Coronary artery (tissue), 2 donors: Measurements from ENCODE around the gene ACACA.

Source experiments
- DNase-seq: peaks from one replicate; pipeline ENCODE4 v3.0.0-alpha.2; 2017; ENCODE audit warnings: low spot score
- H3K27ac ChIP-seq, 2 donors: fragments of 200-600 bp; sonication (generic); one replicate each; pipeline ENCODE4 v1.5.1; 2016 to 2019
- H3K4me3 ChIP-seq: fragments of 200-600 bp; sonication (generic); 2 replicates; pipeline ENCODE4 v1.5.1; 2016; ENCODE audit warnings: mild to moderate bottlenecking, moderate library complexity
- CTCF ChIP-seq: fragments of 200-600 bp; sonication (generic); IDR thresholded peaks from one replicate; pipeline ENCODE4 v1.5.1; 2019; ENCODE audit warnings: antibody characterized with exemption

ACACA gene

GRCh38 chr17:37066322-37067255 lies 340.0 kb downstream of the ACACA start:
- Histone ChIP-seq H3K27ac (no peak overlapping the region), H3K4me3 (no peak overlapping the region)
- DNase-seq = no peak
- TF ChIP-seq CTCF = no peak

GRCh38 chr17:37065486-37066321 lies 340.9 kb downstream of the ACACA start:
- DNase-seq = no peak
- TF ChIP-seq CTCF = no peak
- Histone ChIP-seq H3K27ac (no peak overlapping the region), H3K4me3 (no peak overlapping the region)

DNA sequence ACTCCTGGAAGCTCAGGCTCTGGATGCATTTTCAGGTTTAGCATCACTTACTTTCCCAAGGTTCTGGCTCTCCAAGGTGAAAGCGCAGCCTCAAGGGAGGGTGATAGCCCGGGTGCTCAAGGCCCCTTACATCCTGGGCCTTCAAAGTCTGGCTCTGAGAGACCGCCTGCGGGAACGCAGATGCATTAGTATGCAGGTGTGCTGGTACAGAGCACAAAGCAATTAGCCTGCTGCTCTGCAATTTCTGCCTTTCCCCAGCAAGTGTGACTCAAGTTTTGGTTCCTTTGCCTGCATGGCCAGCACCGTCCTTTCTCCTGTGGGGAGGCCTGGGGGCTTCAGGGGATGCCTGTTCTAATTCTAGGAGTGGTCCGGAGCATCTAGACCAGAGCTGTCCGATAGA lies 341.7 kb downstream of the ACACA start:
- no peak overlapping the region for H3K27ac ChIP-seq
- no peak for DNase-seq
- TF ChIP-seq CTCF = no peak
- no peak overlapping the region for H3K4me3 ChIP-seq

GRCh38 chr17:37064206-37064605 lies 342.4 kb downstream of the ACACA start:
- TF ChIP-seq CTCF = no peak
- Histone ChIP-seq H3K27ac (no peak overlapping the region), H3K4me3 (no peak overlapping the region)
- DNase-seq = no peak

- Histone ChIP-seq H3K4me3 (no peak overlapping the region), H3K27ac (no peak overlapping the region)
- DNase-seq = no peak
- TF ChIP-seq CTCF = no peak
These were observed 344.6 kb downstream of the ACACA start for GRCh38 chr17:37062021-37062420.

DNA sequence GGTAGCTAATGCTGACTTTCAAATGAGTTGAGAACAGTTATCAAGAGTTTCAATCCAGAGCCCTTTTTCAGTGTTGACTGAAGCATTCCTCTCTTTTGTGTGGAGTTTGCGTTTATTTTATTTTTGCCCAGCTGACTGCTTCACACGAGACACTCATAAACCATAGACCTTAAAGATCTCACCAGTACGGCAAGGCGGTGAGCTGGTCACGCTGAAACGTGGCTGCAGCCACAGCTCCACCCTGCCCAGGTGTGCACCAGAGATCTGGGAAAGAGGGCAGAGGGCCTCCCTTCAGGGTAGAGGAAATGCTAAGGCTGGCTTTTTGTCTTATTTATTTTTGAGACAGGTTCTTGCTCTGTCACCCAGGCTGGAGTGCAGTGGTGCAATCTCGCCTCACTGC lies 345.7 kb downstream of the ACACA start:
- H3K4me3 ChIP-seq = no peak overlapping the region
- no peak for DNase-seq
- TF ChIP-seq CTCF = no peak
- H3K27ac ChIP-seq = no peak overlapping the region
